ENCODE data around the gene CEACAM5.

DNA sequence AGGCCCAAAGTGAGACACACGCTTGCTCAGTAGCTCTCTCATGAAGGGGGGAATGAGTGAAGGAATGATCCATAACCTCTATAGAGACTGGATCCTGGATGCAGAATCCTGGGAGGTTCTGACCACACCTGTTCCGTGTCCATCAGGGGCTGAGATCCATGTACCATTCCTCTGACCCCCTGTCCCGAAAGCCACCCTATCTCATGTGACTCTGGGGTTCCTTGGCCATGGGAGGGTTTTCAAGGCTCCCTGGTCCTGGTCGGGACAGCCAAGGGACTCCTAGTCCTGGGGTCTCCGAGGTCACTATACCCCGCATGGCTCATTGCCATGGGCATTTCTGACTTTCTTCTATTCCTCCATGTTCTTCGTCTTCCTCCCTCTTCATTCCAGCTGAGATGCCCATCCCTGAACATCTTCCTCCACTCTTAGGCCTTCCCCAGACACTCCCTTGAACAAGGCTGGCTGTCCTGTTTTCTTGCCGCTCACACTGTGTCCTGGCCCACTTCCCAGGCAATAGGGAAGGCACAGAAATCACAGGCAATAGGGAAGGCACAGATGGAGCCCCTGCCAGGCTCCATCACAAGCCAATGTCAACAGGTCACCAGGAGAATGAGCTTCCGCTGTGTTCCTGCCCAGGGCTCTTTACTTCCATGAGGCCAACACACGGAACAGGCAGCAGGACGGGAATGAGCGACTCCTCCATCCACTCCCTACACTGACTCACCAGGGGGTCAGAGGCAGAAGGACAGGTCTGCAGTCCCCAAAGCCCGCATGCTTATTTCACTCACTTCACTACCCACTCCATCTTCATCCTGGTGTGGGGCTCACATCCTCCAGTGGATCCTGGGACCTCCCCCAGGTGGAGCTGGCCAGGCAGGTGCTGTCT lies 3.2 kb downstream of the CEACAM5 start:
- TF ChIP-seq NR1H2 (CRISPR knock-in tag; IDR thresholded peaks at IDR 0.05) (no peak), TEAD1 (CRISPR knock-in tag; IDR thresholded peaks at IDR 0.05) (no peak), ATF2 (CRISPR knock-in tag; IDR thresholded peaks at IDR 0.05; ENCODE audit: borderline replicate concordance, low read depth) (no peak), E2F4 (CRISPR knock-in tag; IDR thresholded peaks at IDR 0.05; ENCODE audit: borderline replicate concordance, low read depth) (no peak), TCF7 (CRISPR knock-in tag; IDR thresholded peaks at IDR 0.05; ENCODE audit: low read depth) (no peak), ESRRA (CRISPR knock-in tag; IDR thresholded peaks at IDR 0.05; ENCODE audit: borderline replicate concordance) (no peak), NFYB (CRISPR knock-in tag; conservative IDR thresholded peaks at IDR 0.05; ENCODE audit: low read depth) (no peak), CREB1 (CRISPR knock-in tag; IDR thresholded peaks at IDR 0.05) (no peak), IRF2 (CRISPR knock-in tag; IDR thresholded peaks at IDR 0.05; ENCODE audit: borderline replicate concordance, low read depth) (no peak), ZNF281 (CRISPR knock-in tag; IDR thresholded peaks at IDR 0.05) (no peak)
- TF ChIP-seq, protein P1, sequence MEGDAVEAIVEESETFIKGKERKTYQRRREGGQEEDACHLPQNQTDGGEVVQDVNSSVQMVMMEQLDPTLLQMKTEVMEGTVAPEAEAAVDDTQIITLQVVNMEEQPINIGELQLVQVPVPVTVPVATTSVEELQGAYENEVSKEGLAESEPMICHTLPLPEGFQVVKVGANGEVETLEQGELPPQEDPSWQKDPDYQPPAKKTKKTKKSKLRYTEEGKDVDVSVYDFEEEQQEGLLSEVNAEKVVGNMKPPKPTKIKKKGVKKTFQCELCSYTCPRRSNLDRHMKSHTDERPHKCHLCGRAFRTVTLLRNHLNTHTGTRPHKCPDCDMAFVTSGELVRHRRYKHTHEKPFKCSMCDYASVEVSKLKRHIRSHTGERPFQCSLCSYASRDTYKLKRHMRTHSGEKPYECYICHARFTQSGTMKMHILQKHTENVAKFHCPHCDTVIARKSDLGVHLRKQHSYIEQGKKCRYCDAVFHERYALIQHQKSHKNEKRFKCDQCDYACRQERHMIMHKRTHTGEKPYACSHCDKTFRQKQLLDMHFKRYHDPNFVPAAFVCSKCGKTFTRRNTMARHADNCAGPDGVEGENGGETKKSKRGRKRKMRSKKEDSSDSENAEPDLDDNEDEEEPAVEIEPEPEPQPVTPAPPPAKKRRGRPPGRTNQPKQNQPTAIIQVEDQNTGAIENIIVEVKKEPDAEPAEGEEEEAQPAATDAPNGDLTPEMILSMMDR (IDR thresholded peaks at IDR 0.05): no peak
- TF ChIP-seq, protein P2, sequence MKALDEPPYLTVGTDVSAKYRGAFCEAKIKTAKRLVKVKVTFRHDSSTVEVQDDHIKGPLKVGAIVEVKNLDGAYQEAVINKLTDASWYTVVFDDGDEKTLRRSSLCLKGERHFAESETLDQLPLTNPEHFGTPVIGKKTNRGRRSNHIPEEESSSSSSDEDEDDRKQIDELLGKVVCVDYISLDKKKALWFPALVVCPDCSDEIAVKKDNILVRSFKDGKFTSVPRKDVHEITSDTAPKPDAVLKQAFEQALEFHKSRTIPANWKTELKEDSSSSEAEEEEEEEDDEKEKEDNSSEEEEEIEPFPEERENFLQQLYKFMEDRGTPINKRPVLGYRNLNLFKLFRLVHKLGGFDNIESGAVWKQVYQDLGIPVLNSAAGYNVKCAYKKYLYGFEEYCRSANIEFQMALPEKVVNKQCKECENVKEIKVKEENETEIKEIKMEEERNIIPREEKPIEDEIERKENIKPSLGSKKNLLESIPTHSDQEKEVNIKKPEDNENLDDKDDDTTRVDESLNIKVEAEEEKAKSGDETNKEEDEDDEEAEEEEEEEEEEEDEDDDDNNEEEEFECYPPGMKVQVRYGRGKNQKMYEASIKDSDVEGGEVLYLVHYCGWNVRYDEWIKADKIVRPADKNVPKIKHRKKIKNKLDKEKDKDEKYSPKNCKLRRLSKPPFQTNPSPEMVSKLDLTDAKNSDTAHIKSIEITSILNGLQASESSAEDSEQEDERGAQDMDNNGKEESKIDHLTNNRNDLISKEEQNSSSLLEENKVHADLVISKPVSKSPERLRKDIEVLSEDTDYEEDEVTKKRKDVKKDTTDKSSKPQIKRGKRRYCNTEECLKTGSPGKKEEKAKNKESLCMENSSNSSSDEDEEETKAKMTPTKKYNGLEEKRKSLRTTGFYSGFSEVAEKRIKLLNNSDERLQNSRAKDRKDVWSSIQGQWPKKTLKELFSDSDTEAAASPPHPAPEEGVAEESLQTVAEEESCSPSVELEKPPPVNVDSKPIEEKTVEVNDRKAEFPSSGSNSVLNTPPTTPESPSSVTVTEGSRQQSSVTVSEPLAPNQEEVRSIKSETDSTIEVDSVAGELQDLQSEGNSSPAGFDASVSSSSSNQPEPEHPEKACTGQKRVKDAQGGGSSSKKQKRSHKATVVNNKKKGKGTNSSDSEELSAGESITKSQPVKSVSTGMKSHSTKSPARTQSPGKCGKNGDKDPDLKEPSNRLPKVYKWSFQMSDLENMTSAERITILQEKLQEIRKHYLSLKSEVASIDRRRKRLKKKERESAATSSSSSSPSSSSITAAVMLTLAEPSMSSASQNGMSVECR (CRISPR knock-in tag; IDR thresholded peaks at IDR 0.05; ENCODE audit: borderline replicate concordance): no peak
- TF ChIP-seq, protein P3, sequence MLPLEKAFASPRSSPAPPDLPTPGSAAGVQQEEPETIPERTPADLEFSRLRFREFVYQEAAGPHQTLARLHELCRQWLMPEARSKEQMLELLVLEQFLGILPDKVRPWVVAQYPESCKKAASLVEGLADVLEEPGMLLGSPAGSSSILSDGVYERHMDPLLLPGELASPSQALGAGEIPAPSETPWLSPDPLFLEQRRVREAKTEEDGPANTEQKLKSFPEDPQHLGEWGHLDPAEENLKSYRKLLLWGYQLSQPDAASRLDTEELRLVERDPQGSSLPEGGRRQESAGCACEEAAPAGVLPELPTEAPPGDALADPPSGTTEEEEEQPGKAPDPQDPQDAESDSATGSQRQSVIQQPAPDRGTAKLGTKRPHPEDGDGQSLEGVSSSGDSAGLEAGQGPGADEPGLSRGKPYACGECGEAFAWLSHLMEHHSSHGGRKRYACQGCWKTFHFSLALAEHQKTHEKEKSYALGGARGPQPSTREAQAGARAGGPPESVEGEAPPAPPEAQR (CRISPR knock-in tag; IDR thresholded peaks at IDR 0.05): no peak
- TF ChIP-seq, protein P4, sequence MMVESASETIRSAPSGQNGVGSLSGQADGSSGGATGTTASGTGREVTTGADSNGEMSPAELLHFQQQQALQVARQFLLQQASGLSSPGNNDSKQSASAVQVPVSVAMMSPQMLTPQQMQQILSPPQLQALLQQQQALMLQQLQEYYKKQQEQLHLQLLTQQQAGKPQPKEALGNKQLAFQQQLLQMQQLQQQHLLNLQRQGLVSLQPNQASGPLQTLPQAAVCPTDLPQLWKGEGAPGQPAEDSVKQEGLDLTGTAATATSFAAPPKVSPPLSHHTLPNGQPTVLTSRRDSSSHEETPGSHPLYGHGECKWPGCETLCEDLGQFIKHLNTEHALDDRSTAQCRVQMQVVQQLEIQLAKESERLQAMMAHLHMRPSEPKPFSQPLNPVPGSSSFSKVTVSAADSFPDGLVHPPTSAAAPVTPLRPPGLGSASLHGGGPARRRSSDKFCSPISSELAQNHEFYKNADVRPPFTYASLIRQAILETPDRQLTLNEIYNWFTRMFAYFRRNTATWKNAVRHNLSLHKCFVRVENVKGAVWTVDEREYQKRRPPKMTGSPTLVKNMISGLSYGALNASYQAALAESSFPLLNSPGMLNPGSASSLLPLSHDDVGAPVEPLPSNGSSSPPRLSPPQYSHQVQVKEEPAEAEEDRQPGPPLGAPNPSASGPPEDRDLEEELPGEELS (CRISPR knock-in tag; IDR thresholded peaks at IDR 0.05): no peak

All from WTC11 (cell line).